ENCODE data around the gene GPR156. TPM values are rescaled to one million over a fixed set of nuclear protein-coding genes. Genes with fewer than 3 reads are reported as not detected.

Gene GPR156
- 0.35 to 0.56 TPM (median 0.44 TPM) in 5 replicates for total RNA-seq (2022; extraction: Qiagen RNA extraction)

GRCh38 chr3:120284747-120285507 is at the start of gene GPR156:
Gene GPR156, minus strand, starts transcription at chr3:120285222. Its CDS starts 41,124 bp downstream, at chr3:120244098.

Other genes starting within 250 kb of the GPR156 start
- gene GSK3B, start 190.8 kb downstream of the GPR156 start, total RNA-seq (2022; extraction: Qiagen RNA extraction) = 24.1 to 27.9 TPM (median 25.7 TPM) in 5 replicates
- gene LRRC58, start 64.1 kb upstream of the GPR156 start, total RNA-seq (2022; extraction: Qiagen RNA extraction) = 11.9 to 15.1 TPM (median 14.0 TPM) in 5 replicates
- 47.2 to 76.1 TPM (median 62.4 TPM) in 5 replicates for gene FSTL1, start 165.8 kb upstream of the GPR156 start, total RNA-seq (2022; extraction: Qiagen RNA extraction)

Data from A549 treated with Mapracorat at 1 μM for 4 hours (cell line).